DMS79 (cell line): ENCODE measurements around the gene REEP3.
"Not testable (repeated sequence)": the region's sequence is repeated elsewhere in the genome, so short reads cannot be mapped to it uniquely, and the experiment has no call there.

ENCODE experiments used
- DNase-seq: peaks from one replicate; lab custom pipeline; 2025; lab: John Stamatoyannopoulos, UW

REEP3 gene

GRCh38 chr10:63630085-63630930 is 109.1 kb downstream of the REEP3 start:
- DNase-seq: peak; percentile 82

- DNase-seq: no peak
Observed at GRCh38 chr10:63630931-63631680, 109.9 kb downstream of the REEP3 start.

GRCh38 chr10:63631991-63632390 is 110.8 kb downstream of the REEP3 start:
- DNase-seq: no peak

- no peak for DNase-seq
Observed at GRCh38 chr10:63633677-63634487, 112.7 kb downstream of the REEP3 start.

- no peak for DNase-seq
Observed at GRCh38 chr10:63634488-63635065, 113.4 kb downstream of the REEP3 start.

- no peak for DNase-seq
Observed at GRCh38 chr10:63636812-63637211, 115.6 kb downstream of the REEP3 start.

GRCh38 chr10:63637901-63638327 is 116.7 kb downstream of the REEP3 start:
- DNase-seq: no peak

GRCh38 chr10:63641366-63641765 is 120.2 kb downstream of the REEP3 start:
- no peak for DNase-seq

- DNase-seq: no peak
Observed at GRCh38 chr10:63641799-63642198, 120.6 kb downstream of the REEP3 start.

GRCh38 chr10:63642808-63643207 is 121.6 kb downstream of the REEP3 start:
- DNase-seq: no peak

- DNase-seq: no peak
Observed at GRCh38 chr10:63644418-63645142, 123.4 kb downstream of the REEP3 start.

- DNase-seq: no peak
Observed at GRCh38 chr10:63645195-63645594, 124.0 kb downstream of the REEP3 start.

- DNase-seq: no peak
Observed at GRCh38 chr10:63646491-63646890, 125.3 kb downstream of the REEP3 start.

- no peak for DNase-seq
Observed at GRCh38 chr10:63651864-63652263, 130.7 kb downstream of the REEP3 start.

- DNase-seq: no peak
Observed at GRCh38 chr10:63653747-63654146, 132.5 kb downstream of the REEP3 start.

- no peak for DNase-seq
Observed at GRCh38 chr10:63657761-63658160, 136.6 kb downstream of the REEP3 start.

- not testable (repeated sequence) for DNase-seq
Observed at GRCh38 chr10:63660941-63661340, 139.7 kb downstream of the REEP3 start.

GRCh38 chr10:63661347-63661746 is 140.1 kb downstream of the REEP3 start:
- DNase-seq: no peak

- DNase-seq: no peak
Observed at GRCh38 chr10:63664341-63664885, 143.2 kb downstream of the REEP3 start.

GRCh38 chr10:63665006-63665580 is 143.9 kb downstream of the REEP3 start:
- DNase-seq: not testable (repeated sequence)
